ENCODE data around the gene TIGD1.

The TIGD1 gene

GRCh38 chr2:232576995-232577394 lies 26.6 kb upstream of the TIGD1 start:
- TF ChIP-seq CTCF (IDR thresholded peaks at IDR 0.05), result no peak

GRCh38 chr2:232575404-232575746 lies 25.0 kb upstream of the TIGD1 start:
- TF ChIP-seq CTCF (IDR thresholded peaks at IDR 0.05), result no peak

- no peak for TF ChIP-seq CTCF (IDR thresholded peaks at IDR 0.05)
Observed at GRCh38 chr2:232574674-232575403, 24.5 kb upstream of the TIGD1 start.

- no peak for TF ChIP-seq CTCF (IDR thresholded peaks at IDR 0.05)
Observed at GRCh38 chr2:232573771-232574435, 23.5 kb upstream of the TIGD1 start.

- TF ChIP-seq CTCF (IDR thresholded peaks at IDR 0.05), result no peak
Observed at GRCh38 chr2:232573042-232573441, 22.7 kb upstream of the TIGD1 start.

GRCh38 chr2:232571026-232571474 lies 20.7 kb upstream of the TIGD1 start:
- no peak for TF ChIP-seq CTCF (IDR thresholded peaks at IDR 0.05)

- TF ChIP-seq CTCF (IDR thresholded peaks at IDR 0.05), result no peak
Observed at GRCh38 chr2:232569541-232569940, 19.2 kb upstream of the TIGD1 start.
